HEK293T (cell line): ENCODE measurements around the gene MGLL.

ENCODE experiments used
- BHLHE40 ChIP-seq: fragments of 450-650 bp; IDR thresholded peaks from 2 replicates; pipeline ENCODE4 v1.6.1; 2016; ENCODE audit warnings: mild to moderate bottlenecking, moderate library complexity, borderline replicate concordance
- FOXA1 ChIP-seq: fragments of 450-650 bp; IDR thresholded peaks from 2 replicates; pipeline ENCODE4 v1.6.1; 2016; ENCODE audit warnings: mild to moderate bottlenecking
- SP1 ChIP-seq: fragments of 450-650 bp; IDR thresholded peaks from 2 replicates; pipeline ENCODE4 v1.6.1; 2017

GRCh38 chr3:127645371-127646015 is 176.8 kb downstream of the MGLL start:
- TF ChIP-seq BHLHE40: no peak
- TF ChIP-seq FOXA1: no peak
- TF ChIP-seq SP1: no peak
